ENCODE results near the gene TIMP2.

- no peak for TF ChIP-seq CTCF (IDR thresholded peaks at IDR 0.05)
- TF ChIP-seq POLR2A (IDR thresholded peaks at IDR 0.05) = no peak
These were observed 22.3 kb upstream of the TIMP2 start for GRCh38 chr17:78947235-78948149.

Measured in tibial nerve (tissue), 3 donors.